ENCODE results near the gene CAPN2.
"Not testable (repeated sequence)": the region's sequence is repeated elsewhere in the genome, so short reads cannot be mapped to it uniquely, and the experiment has no call there.

Gene CAPN2

GRCh38 chr1:223792046-223792445 lies 79.7 kb downstream of the CAPN2 start:
- no peak for DNase-seq (ENCODE audit: low read depth)

- no peak for DNase-seq (ENCODE audit: low read depth)
These were observed 81.4 kb downstream of the CAPN2 start for GRCh38 chr1:223793716-223794115.

GRCh38 chr1:223794136-223794880 lies 82.0 kb downstream of the CAPN2 start:
- no peak for DNase-seq (ENCODE audit: low read depth)

- DNase-seq (ENCODE audit: low read depth): no peak
These were observed 83.9 kb downstream of the CAPN2 start for GRCh38 chr1:223796210-223796609.

- DNase-seq (ENCODE audit: low read depth): no peak
These were observed 89.7 kb downstream of the CAPN2 start for GRCh38 chr1:223802032-223802431.

- DNase-seq (ENCODE audit: low read depth): no peak
These were observed 90.3 kb downstream of the CAPN2 start for GRCh38 chr1:223802602-223803001.

GRCh38 chr1:223803211-223803610 lies 90.9 kb downstream of the CAPN2 start:
- DNase-seq (ENCODE audit: low read depth): no peak

- not testable (repeated sequence) for DNase-seq (ENCODE audit: low read depth)
These were observed 97.6 kb downstream of the CAPN2 start for GRCh38 chr1:223809905-223810304.

GRCh38 chr1:223810586-223810985 lies 98.2 kb downstream of the CAPN2 start:
- no peak for DNase-seq (ENCODE audit: low read depth)

- DNase-seq (ENCODE audit: low read depth): no peak
These were observed 99.3 kb downstream of the CAPN2 start for GRCh38 chr1:223811634-223812101.

- no peak for DNase-seq (ENCODE audit: low read depth)
These were observed 101.3 kb downstream of the CAPN2 start for GRCh38 chr1:223813645-223814044.

GRCh38 chr1:223815020-223815853 lies 102.9 kb downstream of the CAPN2 start:
- DNase-seq (ENCODE audit: low read depth): no peak

GRCh38 chr1:223815865-223816264 lies 103.5 kb downstream of the CAPN2 start:
- no peak for DNase-seq (ENCODE audit: low read depth)

- not testable (repeated sequence) for DNase-seq (ENCODE audit: low read depth)
These were observed 104.9 kb downstream of the CAPN2 start for GRCh38 chr1:223817265-223817664.

GRCh38 chr1:223819730-223820514 lies 107.6 kb downstream of the CAPN2 start:
- no peak for DNase-seq (ENCODE audit: low read depth)

GRCh38 chr1:223820515-223820858 lies 108.1 kb downstream of the CAPN2 start:
- DNase-seq (ENCODE audit: low read depth): no peak

- DNase-seq (ENCODE audit: low read depth): no peak
These were observed 108.6 kb downstream of the CAPN2 start for GRCh38 chr1:223820971-223821370.

GRCh38 chr1:223824287-223824686 lies 111.9 kb downstream of the CAPN2 start:
- no peak for DNase-seq (ENCODE audit: low read depth)

- DNase-seq (ENCODE audit: low read depth): no peak
These were observed 112.4 kb downstream of the CAPN2 start for GRCh38 chr1:223824712-223825111.
